ENCODE data around the gene FAM135A. TPM values are rescaled to one million over a fixed set of nuclear protein-coding genes. Genes with fewer than 3 reads are reported as not detected.

FAM135A gene
- total RNA-seq, 3 donors from 2014 or later (not counting 1 experiment from before 2014, with no cell fraction given): 4.8 to 9.3 (median 5.0) TPM

DNA sequence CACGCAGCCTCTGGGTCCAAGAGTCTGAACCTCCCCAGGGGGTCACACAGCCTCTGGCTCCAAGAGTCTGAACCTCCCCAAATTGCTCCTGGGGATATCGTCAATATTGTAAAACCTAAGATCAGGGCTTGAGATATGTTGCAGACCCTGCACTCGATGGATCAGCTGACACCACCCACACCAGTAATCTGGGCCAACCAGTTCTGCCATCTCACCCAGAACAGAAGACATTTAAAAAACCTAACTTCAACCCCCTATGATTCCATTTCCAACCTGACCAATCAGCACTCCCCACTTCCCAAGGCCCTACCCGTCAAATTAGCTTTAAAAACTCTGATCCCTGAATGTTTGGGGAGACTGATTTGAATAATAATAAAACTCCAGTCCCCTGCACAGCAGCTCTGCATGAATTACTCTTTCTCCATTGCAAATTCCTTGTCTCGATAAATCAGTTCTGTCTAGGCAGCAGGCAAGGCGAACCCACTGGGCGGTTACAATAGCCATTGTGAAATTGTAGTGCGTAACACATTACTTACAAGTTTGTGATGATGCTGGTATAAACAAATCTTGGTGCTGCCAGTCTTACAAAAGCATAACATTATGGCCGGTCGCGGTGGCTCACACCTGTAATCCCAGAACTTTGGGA lies 32.4 kb upstream of the FAM135A start:
- no peak overlapping the region for H3K4me3 ChIP-seq (ENCODE audit: low read length)
- no peak for TF ChIP-seq CTCF (IDR thresholded peaks at IDR 0.05)
- WGBS (ENCODE audit: insufficient coverage): 94% methylated on average over 11 of the region's 11 CpGs
- Mint-ChIP-seq H3K9me3 (no peaks in the 10 kb centered on the region), H3K4me1 (no peaks in the 10 kb centered on the region), H3K27ac (no peak overlapping the region), H3K27me3 (ENCODE audit: low read depth in 2 of 2) (peaks cover 2 to 16% of the 10 kb centered on the region in 2 donors), H3K36me3 (no peaks in the 10 kb centered on the region), H3K4me3 (no peak overlapping the region)
- H3K27me3 ChIP-seq (ENCODE audit: control insufficient read depth, insufficient read depth, low read length): peaks cover 2% of the 10 kb centered on the region
- no peaks in the 10 kb centered on the region for H3K4me1 ChIP-seq (ENCODE audit: control insufficient read depth, insufficient read depth, low read length)
- intact Hi-C loops (cut with micrococcal nuclease): no loop called here
- ATAC-seq: no peak
- no peaks in the 10 kb centered on the region for H3K36me3 ChIP-seq (ENCODE audit: control insufficient read depth, insufficient read depth, low read length)
- H3K27ac ChIP-seq (ENCODE audit: low read length): no peak overlapping the region
- no peaks in the 10 kb centered on the region for H3K9me3 ChIP-seq (ENCODE audit: control insufficient read depth, insufficient read depth, low read length)
- DNase-seq: no peak

DNA sequence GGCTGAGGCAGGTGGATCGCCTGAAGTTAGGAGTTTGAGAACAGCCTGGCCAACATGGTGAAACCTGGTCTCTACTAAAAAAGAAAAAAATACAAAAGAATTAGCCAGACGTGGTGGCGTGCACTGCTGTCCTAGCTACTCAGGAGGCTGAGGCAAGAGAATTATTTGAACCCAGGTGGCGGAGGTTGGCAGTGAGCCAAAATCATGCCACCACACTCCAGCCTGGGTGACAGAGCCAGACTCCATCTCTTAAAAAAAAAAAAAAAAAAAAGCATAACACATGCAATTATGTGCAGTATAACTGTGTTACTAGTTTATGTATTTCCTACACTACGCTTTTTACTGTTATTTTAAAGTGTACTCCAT lies 31.9 kb upstream of the FAM135A start:
- DNase-seq (no peak), ATAC-seq (no peak)
- intact Hi-C loops (cut with micrococcal nuclease): no loop called here
- H3K36me3 Mint-ChIP-seq: no peaks in the 10 kb centered on the region
- no peaks in the 10 kb centered on the region for H3K4me1 Mint-ChIP-seq
- Histone ChIP-seq H3K4me3 (ENCODE audit: low read length) (no peak overlapping the region), H3K4me1 (ENCODE audit: control insufficient read depth, insufficient read depth, low read length) (no peaks in the 10 kb centered on the region), H3K27me3 (ENCODE audit: control insufficient read depth, insufficient read depth, low read length) (peaks cover 2% of the 10 kb centered on the region), H3K27ac (ENCODE audit: low read length) (no peak overlapping the region), H3K36me3 (ENCODE audit: control insufficient read depth, insufficient read depth, low read length) (no peaks in the 10 kb centered on the region), H3K9me3 (ENCODE audit: control insufficient read depth, insufficient read depth, low read length) (no peaks in the 10 kb centered on the region)
- no peak overlapping the region for H3K27ac Mint-ChIP-seq
- 89% methylated on average over 4 of the region's 5 CpGs for WGBS (ENCODE audit: insufficient coverage)
- TF ChIP-seq CTCF (IDR thresholded peaks at IDR 0.05): no peak
- no peaks in the 10 kb centered on the region for H3K9me3 Mint-ChIP-seq
- no peak overlapping the region for H3K4me3 Mint-ChIP-seq
- H3K27me3 Mint-ChIP-seq (ENCODE audit: low read depth in 2 of 2): peaks cover 0 to 11% of the 10 kb centered on the region in 2 donors

DNA sequence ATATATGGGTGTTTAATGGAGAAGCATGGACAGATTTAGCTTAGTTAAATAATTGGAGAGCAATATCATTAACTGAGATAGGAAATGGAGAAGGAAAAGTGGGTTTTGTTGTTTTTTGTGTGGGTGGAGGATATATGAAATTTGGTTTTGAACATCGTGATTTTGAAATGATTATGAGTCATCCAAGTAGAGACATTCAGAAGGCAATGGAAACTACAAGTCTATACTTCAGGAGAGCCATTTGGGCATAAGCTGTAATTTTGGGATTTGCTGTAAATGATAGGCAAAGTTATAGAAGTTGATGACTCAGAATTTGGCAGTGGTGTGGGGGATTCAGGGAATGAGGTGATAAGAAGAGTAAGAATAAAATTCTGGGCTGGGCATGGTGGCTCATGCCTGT lies 27.4 kb upstream of the FAM135A start:
- Mint-ChIP-seq H3K27ac (no peak overlapping the region), H3K36me3 (no peaks in the 10 kb centered on the region), H3K4me1 (no peaks in the 10 kb centered on the region), H3K9me3 (no peaks in the 10 kb centered on the region), H3K27me3 (ENCODE audit: low read depth in 2 of 2) (peaks cover 6 to 8% of the 10 kb centered on the region in 2 donors), H3K4me3 (no peak overlapping the region)
- no peak overlapping the region for H3K4me3 ChIP-seq (ENCODE audit: low read length)
- ATAC-seq: no peak
- H3K27me3 ChIP-seq (ENCODE audit: control insufficient read depth, insufficient read depth, low read length): peaks cover 2% of the 10 kb centered on the region
- no peak for DNase-seq
- no peak for TF ChIP-seq CTCF (IDR thresholded peaks at IDR 0.05)
- H3K27ac ChIP-seq (ENCODE audit: low read length): no peak overlapping the region
- no peaks in the 10 kb centered on the region for H3K36me3 ChIP-seq (ENCODE audit: control insufficient read depth, insufficient read depth, low read length)
- no peaks in the 10 kb centered on the region for H3K9me3 ChIP-seq (ENCODE audit: control insufficient read depth, insufficient read depth, low read length)
- no peaks in the 10 kb centered on the region for H3K4me1 ChIP-seq (ENCODE audit: control insufficient read depth, insufficient read depth, low read length)
- intact Hi-C loops (cut with micrococcal nuclease): no loop called here
- 73% methylated on average over 1 of the region's 1 CpG for WGBS (ENCODE audit: insufficient coverage)

DNA sequence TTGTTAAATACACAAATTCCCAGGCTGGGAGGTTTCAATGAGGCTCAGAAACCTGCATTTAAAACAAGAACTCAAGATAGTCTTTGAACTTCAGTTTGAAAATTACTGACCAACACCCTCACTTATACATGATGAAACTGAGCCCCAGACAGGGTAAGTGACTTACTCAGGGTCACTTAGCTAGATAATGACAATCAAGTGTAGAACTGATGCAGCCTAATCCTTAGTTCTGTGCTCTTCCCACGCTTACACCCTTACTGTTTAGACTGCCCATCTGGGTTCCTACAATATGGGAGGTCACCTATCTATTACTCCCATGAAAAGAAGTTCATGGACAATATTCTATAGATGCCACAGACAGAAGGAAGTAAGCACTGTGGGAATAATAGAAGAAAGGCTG lies 24.5 kb upstream of the FAM135A start:
- H3K4me1 ChIP-seq (ENCODE audit: control insufficient read depth, insufficient read depth, low read length): no peaks in the 10 kb centered on the region
- Mint-ChIP-seq H3K4me3 (no peak overlapping the region), H3K4me1 (no peaks in the 10 kb centered on the region), H3K27ac (no peak overlapping the region), H3K27me3 (ENCODE audit: low read depth in 2 of 2) (peaks cover 16 to 21% of the 10 kb centered on the region in 2 donors), H3K36me3 (no peaks in the 10 kb centered on the region), H3K9me3 (no peaks in the 10 kb centered on the region)
- intact Hi-C loops (cut with micrococcal nuclease): no loop called here
- no peaks in the 10 kb centered on the region for H3K36me3 ChIP-seq (ENCODE audit: control insufficient read depth, insufficient read depth, low read length)
- no peak overlapping the region for H3K27ac ChIP-seq (ENCODE audit: low read length)
- no peak for ATAC-seq
- no peak for DNase-seq
- no peak for TF ChIP-seq CTCF (IDR thresholded peaks at IDR 0.05)
- no peaks in the 10 kb centered on the region for H3K9me3 ChIP-seq (ENCODE audit: control insufficient read depth, insufficient read depth, low read length)
- peaks cover 2% of the 10 kb centered on the region for H3K27me3 ChIP-seq (ENCODE audit: control insufficient read depth, insufficient read depth, low read length)
- WGBS (ENCODE audit: insufficient coverage): 75% methylated on average over 1 of the region's 1 CpG
- H3K4me3 ChIP-seq (ENCODE audit: low read length): no peak overlapping the region
